GM18505 (cell line): ENCODE data around the gene TRAF3.
"Not testable (repeated sequence)": the region's sequence is repeated elsewhere in the genome, so short reads cannot be mapped to it uniquely, and the experiment has no call there.

Source experiments
- ATAC-seq: cut with Tn5 transposase; IDR thresholded peaks from one replicate; pipeline ENCODE4 v1.9.1; 2021; ENCODE audit not compliant: unreplicated experiment
- POLR2A ChIP-seq: IDR thresholded peaks from 4 replicates; pipeline ENCODE4 v1.6.1; 2011; ENCODE audit warnings: borderline replicate concordance; ENCODE audit not compliant: insufficient read depth, insufficient read length; ENCODE audit errors: extremely low read depth

The TRAF3 gene

GRCh38 chr14:102761206-102761605, 16.0 kb upstream of the TRAF3 start:
- no peak for ATAC-seq

GRCh38 chr14:102764220-102764671, 13.0 kb upstream of the TRAF3 start:
- peak; percentile 57 for ATAC-seq
- TF ChIP-seq POLR2A, result peak; percentile 42

More at GRCh38 chr14:102761206-102761605, 16.0 kb upstream of the TRAF3 start:
- no peak for TF ChIP-seq POLR2A

DNA sequence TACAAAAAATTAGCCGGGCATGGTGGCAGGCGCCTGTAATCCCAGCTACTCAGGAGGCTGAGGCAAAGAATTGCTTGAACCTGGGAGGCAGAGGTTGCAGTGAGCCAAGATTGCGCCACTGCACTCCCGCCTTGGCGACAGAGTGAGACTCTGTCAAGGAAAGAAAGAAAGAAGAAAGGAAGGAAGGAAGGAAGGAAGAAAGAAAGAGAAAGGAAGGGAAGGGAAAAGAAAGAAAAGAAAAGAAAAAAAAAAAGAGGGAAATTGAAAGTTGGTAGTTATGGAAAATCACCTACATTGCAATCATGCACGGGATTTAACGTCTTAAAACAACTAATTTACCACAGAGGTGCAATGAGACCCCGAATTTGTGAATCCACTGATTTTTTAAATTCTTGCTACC, 11.5 kb upstream of the TRAF3 start:
- not testable (repeated sequence) for ATAC-seq

DNA sequence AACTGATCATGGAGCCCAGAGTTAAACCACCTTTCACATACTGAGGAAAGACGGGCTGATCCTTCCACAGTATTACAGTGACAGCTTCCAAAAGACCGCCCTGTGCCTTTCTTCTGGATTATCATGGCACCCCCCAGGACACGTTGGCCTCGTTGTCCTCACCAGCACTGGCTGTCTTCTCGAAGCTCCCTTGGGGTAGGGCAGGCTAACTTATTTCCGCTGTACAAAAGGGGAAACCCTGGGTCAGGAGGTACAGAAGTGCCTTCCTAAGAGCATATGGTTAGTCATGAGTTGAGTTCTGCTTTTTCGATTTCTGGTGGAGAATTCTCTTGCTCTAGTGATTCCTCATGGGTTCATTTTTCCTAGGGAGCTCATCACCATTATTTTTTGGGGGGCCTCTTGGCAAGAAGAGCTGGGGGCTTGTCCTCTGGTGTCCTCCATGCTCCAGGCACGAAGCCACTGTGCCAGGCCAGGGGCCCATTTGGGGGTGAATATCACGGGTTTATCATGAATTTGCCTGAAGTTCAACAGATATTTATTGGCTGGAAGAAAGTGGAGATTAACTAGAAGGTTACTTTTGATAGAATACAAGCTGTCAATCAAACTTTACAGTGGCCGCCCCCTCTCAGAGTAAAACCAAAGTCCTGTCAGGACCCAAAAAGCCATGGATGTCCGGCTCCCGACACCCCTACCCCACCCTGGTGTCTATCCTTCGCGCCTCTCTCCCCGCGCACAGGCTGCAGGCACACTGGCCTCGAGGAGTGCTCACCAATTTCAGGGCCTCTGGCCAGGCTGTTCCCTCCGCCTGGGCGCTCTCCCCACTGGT, 8.8 kb upstream of the TRAF3 start:
- peak; percentile 43 for ATAC-seq
- no peak for TF ChIP-seq POLR2A

GRCh38 chr14:102769049-102769327, 8.3 kb upstream of the TRAF3 start:
- no peak for ATAC-seq
- TF ChIP-seq POLR2A, result no peak

GRCh38 chr14:102770147-102771123, 6.8 kb upstream of the TRAF3 start:
- TF ChIP-seq POLR2A, result no peak
- ATAC-seq, result no peak

DNA sequence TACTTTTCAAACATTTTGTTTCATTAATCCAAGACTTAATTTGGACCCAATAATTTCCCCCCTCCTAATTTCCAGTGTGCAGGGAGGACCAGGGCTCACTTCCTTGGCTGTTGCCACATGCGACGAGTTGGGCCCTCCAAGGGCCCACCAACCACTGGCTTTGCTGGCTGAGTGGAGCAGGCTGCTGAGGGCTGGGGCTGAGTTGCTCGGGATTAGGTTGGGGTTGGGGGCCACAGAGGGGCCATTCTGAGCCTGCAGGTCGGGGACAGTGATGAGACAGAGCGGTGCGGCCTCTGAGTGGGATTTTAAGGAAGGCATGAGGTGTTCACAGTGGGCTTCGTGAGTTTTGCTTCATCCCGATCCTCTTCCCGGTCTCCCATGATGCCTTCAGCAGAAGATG, 6.1 kb upstream of the TRAF3 start:
- ATAC-seq, result no peak
- TF ChIP-seq POLR2A, result no peak

- no peak for ATAC-seq
- TF ChIP-seq POLR2A, result no peak
Observed at GRCh38 chr14:102772781-102773570, 4.3 kb upstream of the TRAF3 start.

DNA sequence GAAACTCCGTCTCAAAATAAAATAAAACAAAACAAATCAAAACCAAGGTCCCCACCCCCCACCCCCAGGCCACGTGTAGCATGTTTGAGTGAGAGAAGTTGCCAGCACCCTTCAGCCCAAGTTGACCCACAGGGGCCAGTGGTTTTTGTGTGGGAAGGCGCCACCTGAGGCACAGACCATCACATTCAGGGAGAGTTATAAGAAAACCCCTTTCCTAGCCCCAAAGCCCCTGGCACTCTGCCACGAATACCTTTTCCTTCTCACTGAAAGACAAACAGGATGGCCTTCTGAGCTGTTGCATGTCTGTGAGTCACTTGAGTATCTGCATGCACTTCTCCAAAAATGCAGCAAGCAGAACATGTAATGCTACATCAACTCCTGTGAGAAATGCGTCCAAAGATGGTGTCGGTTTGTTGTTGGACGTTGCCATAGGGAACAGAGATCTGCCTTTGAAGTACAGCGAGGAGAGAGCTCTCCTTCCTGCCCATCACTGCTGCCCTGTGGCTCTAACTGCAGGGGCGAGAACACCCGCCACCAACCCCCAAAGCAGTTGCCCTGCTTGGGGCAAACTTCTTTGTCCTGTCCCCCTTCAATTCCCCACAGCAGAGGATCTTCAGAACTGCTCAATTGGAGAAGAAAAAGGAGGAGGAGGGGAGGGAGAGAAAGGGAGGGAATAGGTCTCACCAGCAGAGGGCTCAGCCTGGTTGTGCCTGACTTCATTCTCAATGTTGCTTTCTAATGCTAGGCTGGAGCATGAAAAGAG, 2.7 kb upstream of the TRAF3 start:
- TF ChIP-seq POLR2A, result no peak
- ATAC-seq, result peak; percentile 22

- no peak for ATAC-seq
- peak; percentile 67 for TF ChIP-seq POLR2A
Observed at GRCh38 chr14:102775855-102776760, 1.1 kb upstream of the TRAF3 start.

DNA sequence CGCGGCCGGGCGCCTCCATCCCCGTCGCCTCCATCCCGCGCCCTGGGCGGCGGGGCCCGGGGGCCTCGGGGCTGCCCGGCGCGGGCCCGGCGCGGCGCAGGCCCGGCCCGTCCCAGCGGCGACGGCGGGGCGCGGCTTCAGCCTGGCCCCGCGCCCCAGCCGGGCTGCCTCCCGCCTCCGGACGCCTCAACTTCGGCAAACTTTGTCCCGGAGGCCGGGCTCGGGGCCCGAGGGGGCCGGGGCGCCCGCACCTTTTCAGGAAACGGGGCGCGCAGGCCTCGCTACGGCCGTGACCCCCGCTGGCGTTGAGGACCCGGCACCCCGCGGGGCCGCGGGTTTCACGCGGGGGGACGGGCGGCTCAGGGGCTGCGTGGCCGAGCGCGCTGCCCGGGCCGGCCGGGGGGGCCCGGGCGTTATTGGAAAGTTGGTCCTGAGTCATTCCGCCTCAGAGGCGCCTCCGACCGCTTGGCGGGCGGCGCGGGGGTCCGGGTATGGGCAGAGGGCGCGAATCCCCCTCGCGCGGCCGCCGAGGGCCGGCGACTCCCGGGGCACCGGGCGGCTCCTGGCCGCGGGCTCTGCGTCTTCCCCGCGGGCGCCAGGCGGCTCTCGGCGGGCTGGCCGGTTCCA, 575 bp downstream of the TRAF3 start:
- TF ChIP-seq POLR2A, result no peak
- peak; percentile 14 for ATAC-seq
